WTC11 (cell line): ENCODE data around the gene CITED1. TPM values are rescaled to one million over a fixed set of nuclear protein-coding genes. Genes with fewer than 3 reads are reported as not detected.

Experiments
- ATAC-seq: fragments of 200-7000 bp; cut with Tn5 transposase; 2 replicates; pipeline ENCODE4 v1.10.0; 2021; ENCODE audit warnings: mild to moderate bottlenecking, moderate library complexity
- CTCF ChIA-PET: fragments of 300-600 bp; sonication (Branson Sonifier 250); formaldehyde crosslinking; loops from one replicate; lab custom pipeline; 2021; ENCODE audit warnings: antibody characterized with exemption; lab: Charles Lee
- POLR2A ChIA-PET: fragments of 350-600 bp; sonication (Branson Sonifier 250); formaldehyde crosslinking; loops from one replicate; lab custom pipeline; 2021; ENCODE audit warnings: antibody characterized with exemption; lab: Charles Lee
- DNase-seq: peaks from one replicate; pipeline ENCODE4 v3.0.0; 2021; ENCODE audit warnings: low spot score
- H3K27ac Mint-ChIP-seq: 2 replicates; pipeline ENCODE4 v1.8.0; 2021; ENCODE audit warnings: mixed read lengths
- H3K27me3 Mint-ChIP-seq: 2 replicates; pipeline ENCODE4 v1.8.0; 2021; ENCODE audit warnings: low read depth, mild to moderate bottlenecking, moderate library complexity, mixed read lengths
- H3K36me3 Mint-ChIP-seq: 2 replicates; pipeline ENCODE4 v1.8.0; 2021; ENCODE audit warnings: mixed read lengths
- H3K4me1 Mint-ChIP-seq: 2 replicates; pipeline ENCODE4 v1.8.0; 2022; ENCODE audit warnings: mixed read lengths
- H3K4me3 Mint-ChIP-seq: 2 replicates; pipeline ENCODE4 v1.8.0; 2021; ENCODE audit warnings: mild to moderate bottlenecking, moderate library complexity, mixed read lengths
- H3K9me3 Mint-ChIP-seq: 2 replicates; pipeline ENCODE4 v1.8.0; 2021; ENCODE audit warnings: mixed read lengths
- AR ChIP-seq: fragments of 250-450 bp; sonication (Bioruptor Pico); IDR thresholded peaks from 2 replicates; pipeline ENCODE4 v1.9.0; 2021; ENCODE audit warnings: mild to moderate bottlenecking
- ATF2 ChIP-seq: sonication (generic); formaldehyde crosslinking; IDR thresholded peaks from 2 replicates; pipeline ENCODE4 v1.8.1; 2022; ENCODE audit warnings: low read depth, missing genetic modification reagents, borderline replicate concordance
- E2F5 ChIP-seq: sonication (generic); formaldehyde crosslinking; IDR thresholded peaks from 2 replicates; pipeline ENCODE4 v1.8.1; 2022; ENCODE audit warnings: mild to moderate bottlenecking, moderate library complexity, missing genetic modification reagents
- ELF4 ChIP-seq: sonication (generic); formaldehyde crosslinking; IDR thresholded peaks from 2 replicates; pipeline ENCODE4 v1.8.1; 2022; ENCODE audit warnings: low read depth, mild to moderate bottlenecking, moderate library complexity, missing genetic modification reagents
- FOXP1 ChIP-seq: sonication (generic); formaldehyde crosslinking; IDR thresholded peaks from 2 replicates; pipeline ENCODE4 v1.8.0; 2022; ENCODE audit warnings: missing genetic modification reagents, mild to moderate bottlenecking, moderate library complexity, borderline replicate concordance
- HMGA2 ChIP-seq: fragments of 250-450 bp; sonication (Bioruptor Pico); IDR thresholded peaks from 2 replicates; pipeline ENCODE4 v1.4.0; 2021; ENCODE audit warnings: mild to moderate bottlenecking, moderate library complexity
- JAZF1 ChIP-seq: fragments of 250-450 bp; sonication (Bioruptor Pico); IDR thresholded peaks from 2 replicates; pipeline ENCODE4 v1.9.0; 2021; ENCODE audit warnings: moderate library complexity, mild to moderate bottlenecking, inconsistent platforms
- ZNF138 ChIP-seq: sonication (generic); formaldehyde crosslinking; conservative IDR thresholded peaks from 2 replicates; pipeline ENCODE4 v1.8.1; 2022; ENCODE audit warnings: mild to moderate bottlenecking, moderate library complexity, missing genetic modification reagents
- total RNA-seq: library from RNA; stranded (reverse); gene quantifications from 3 replicates; pipeline ENCODE4 v1.2.3, GENCODE V29; 2021
- TF ChIP-seq, protein P1 (sequence below): sonication (generic); formaldehyde crosslinking; IDR thresholded peaks from 2 replicates; pipeline ENCODE4 v1.8.0; 2023; ENCODE audit warnings: mild to moderate bottlenecking, missing genetic modification reagents
- TF ChIP-seq, protein P2 (sequence below): sonication (generic); formaldehyde crosslinking; IDR thresholded peaks from 2 replicates; pipeline ENCODE4 v1.8.1; 2023; ENCODE audit warnings: mild to moderate bottlenecking, missing genetic modification reagents
- TF ChIP-seq, protein P3 (sequence below): fragments of 250-450 bp; sonication (Bioruptor Pico); IDR thresholded peaks from 2 replicates; pipeline ENCODE4 v1.9.0; 2021; ENCODE audit warnings: mild to moderate bottlenecking

CITED1 gene
- total RNA-seq, 1 experiment from 2014 or later, result 2.2 TPM

DNA sequence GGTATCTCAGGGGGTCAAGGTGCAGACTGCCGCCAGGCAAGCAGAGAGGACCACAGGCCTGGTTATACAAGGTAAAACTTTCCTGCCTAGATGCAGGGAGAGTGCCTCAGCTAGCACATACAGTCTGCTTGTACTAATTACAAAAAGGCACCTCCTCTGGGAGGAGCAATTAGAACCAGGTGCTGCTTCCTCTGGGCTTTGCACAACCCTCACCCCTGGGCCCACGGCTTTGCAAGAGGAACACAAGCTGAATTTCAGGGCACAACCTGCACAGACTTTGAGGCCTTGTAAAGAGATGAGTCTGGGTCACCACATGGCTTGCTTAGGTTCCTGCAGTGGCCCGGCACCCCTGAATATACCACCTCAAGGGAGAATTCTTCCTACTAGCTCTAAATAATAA lies 9.2 kb upstream of the CITED1 start:
- Mint-ChIP-seq H3K4me3 (no peak overlapping the region), H3K4me1 (peaks cover 21% of the 10 kb centered on the region), H3K27ac (no peak overlapping the region), H3K9me3 (no peaks in the 10 kb centered on the region), H3K36me3 (no peaks in the 10 kb centered on the region), H3K27me3 (peaks cover 12% of the 10 kb centered on the region)
- CTCF ChIA-PET, result no interaction called here
- POLR2A ChIA-PET, result no interaction called here
- DNase-seq, result no peak
- ATAC-seq, result no peak
- TF ChIP-seq ATF2 (CRISPR knock-in tag), result no peak
- TF ChIP-seq, protein P1, sequence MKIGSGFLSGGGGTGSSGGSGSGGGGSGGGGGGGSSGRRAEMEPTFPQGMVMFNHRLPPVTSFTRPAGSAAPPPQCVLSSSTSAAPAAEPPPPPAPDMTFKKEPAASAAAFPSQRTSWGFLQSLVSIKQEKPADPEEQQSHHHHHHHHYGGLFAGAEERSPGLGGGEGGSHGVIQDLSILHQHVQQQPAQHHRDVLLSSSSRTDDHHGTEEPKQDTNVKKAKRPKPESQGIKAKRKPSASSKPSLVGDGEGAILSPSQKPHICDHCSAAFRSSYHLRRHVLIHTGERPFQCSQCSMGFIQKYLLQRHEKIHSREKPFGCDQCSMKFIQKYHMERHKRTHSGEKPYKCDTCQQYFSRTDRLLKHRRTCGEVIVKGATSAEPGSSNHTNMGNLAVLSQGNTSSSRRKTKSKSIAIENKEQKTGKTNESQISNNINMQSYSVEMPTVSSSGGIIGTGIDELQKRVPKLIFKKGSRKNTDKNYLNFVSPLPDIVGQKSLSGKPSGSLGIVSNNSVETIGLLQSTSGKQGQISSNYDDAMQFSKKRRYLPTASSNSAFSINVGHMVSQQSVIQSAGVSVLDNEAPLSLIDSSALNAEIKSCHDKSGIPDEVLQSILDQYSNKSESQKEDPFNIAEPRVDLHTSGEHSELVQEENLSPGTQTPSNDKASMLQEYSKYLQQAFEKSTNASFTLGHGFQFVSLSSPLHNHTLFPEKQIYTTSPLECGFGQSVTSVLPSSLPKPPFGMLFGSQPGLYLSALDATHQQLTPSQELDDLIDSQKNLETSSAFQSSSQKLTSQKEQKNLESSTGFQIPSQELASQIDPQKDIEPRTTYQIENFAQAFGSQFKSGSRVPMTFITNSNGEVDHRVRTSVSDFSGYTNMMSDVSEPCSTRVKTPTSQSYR, result no peak
- TF ChIP-seq FOXP1 (CRISPR knock-in tag), result no peak
- no peak for TF ChIP-seq ELF4 (CRISPR knock-in tag)
- TF ChIP-seq, protein P2, sequence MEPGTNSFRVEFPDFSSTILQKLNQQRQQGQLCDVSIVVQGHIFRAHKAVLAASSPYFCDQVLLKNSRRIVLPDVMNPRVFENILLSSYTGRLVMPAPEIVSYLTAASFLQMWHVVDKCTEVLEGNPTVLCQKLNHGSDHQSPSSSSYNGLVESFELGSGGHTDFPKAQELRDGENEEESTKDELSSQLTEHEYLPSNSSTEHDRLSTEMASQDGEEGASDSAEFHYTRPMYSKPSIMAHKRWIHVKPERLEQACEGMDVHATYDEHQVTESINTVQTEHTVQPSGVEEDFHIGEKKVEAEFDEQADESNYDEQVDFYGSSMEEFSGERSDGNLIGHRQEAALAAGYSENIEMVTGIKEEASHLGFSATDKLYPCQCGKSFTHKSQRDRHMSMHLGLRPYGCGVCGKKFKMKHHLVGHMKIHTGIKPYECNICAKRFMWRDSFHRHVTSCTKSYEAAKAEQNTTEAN (CRISPR knock-in tag), result no peak
- TF ChIP-seq E2F5 (CRISPR knock-in tag), result no peak
- TF ChIP-seq, protein P3, sequence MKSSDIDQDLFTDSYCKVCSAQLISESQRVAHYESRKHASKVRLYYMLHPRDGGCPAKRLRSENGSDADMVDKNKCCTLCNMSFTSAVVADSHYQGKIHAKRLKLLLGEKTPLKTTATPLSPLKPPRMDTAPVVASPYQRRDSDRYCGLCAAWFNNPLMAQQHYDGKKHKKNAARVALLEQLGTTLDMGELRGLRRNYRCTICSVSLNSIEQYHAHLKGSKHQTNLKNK (CRISPR knock-in tag), result no peak
- no peak for TF ChIP-seq ZNF138

DNA sequence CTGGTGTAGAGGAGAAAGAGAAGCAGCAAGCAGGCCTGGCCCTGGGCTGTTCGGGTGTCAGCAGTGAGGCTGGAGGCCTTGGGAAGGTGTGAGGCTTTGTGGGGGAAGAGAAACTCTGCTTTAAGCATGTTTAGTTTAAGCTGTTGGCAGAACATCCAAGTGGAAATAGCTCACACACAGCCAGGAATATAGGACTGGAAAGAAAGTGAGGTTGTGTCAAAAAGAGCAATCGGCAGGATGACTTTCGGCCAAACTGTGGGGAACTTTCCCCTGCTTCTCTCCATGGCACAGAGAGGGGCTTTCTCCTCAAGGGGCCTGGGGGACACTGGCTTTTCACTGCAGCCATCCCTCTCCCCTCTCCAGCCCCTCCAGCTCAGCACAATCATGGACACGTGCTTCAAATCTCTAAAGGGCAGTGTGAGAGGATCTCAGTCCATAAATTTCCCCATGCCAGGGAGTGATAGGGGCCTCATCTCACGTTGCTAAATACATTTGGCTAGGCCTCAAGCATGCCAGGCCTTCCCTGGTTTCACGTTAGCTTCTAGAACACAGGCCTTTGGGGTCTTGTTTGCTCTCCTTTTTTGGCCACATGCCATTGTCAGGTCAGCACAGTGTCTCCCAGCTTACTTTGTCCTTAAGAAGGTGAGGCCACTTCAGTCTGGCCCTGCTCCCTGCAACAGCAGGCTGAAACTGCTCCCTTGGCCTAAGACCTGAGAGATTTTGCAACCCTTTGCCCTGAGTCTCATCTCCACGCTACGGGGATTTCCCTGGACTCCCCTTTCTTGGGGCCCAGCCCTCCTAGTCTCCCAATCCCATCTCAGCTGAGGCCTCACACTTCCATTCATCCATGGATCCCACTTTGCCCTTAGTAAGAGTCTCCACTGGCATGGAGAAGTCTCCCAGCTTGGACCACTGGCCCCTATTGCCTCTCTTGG lies 8.3 kb upstream of the CITED1 start:
- H3K4me3 Mint-ChIP-seq, result no peak overlapping the region
- ATAC-seq (no peak), DNase-seq (no peak)
- TF ChIP-seq AR (CRISPR knock-in tag) (no peak), JAZF1 (CRISPR knock-in tag) (no peak), HMGA2 (CRISPR knock-in tag) (no peak)
- CTCF ChIA-PET, result interaction anchor here (2.1 kb wide), 1 partner anchor 16 kb away, joined by 9 read pairs; no protein-coding TSS in a partner anchor
- no peaks in the 10 kb centered on the region for H3K36me3 Mint-ChIP-seq
- H3K27me3 Mint-ChIP-seq, result peaks cover 21% of the 10 kb centered on the region
- H3K9me3 Mint-ChIP-seq, result no peaks in the 10 kb centered on the region
- peaks cover 21% of the 10 kb centered on the region for H3K4me1 Mint-ChIP-seq
- POLR2A ChIA-PET, result no interaction called here
- no peak overlapping the region for H3K27ac Mint-ChIP-seq
